Inflammatory macrophage treated with lipopolysaccharide for 1 hour (primary cell): Measurements from ENCODE around the gene BOC.
"Not testable (repeated sequence)": the region's sequence is repeated elsewhere in the genome, so short reads cannot be mapped to it uniquely, and the experiment has no call there.

Experiments
- DNase-seq, 2 donors: peaks; one replicate each; pipeline ENCODE4 v3.0.0-alpha.2; 2020 to 2022

Gene BOC, protein sequence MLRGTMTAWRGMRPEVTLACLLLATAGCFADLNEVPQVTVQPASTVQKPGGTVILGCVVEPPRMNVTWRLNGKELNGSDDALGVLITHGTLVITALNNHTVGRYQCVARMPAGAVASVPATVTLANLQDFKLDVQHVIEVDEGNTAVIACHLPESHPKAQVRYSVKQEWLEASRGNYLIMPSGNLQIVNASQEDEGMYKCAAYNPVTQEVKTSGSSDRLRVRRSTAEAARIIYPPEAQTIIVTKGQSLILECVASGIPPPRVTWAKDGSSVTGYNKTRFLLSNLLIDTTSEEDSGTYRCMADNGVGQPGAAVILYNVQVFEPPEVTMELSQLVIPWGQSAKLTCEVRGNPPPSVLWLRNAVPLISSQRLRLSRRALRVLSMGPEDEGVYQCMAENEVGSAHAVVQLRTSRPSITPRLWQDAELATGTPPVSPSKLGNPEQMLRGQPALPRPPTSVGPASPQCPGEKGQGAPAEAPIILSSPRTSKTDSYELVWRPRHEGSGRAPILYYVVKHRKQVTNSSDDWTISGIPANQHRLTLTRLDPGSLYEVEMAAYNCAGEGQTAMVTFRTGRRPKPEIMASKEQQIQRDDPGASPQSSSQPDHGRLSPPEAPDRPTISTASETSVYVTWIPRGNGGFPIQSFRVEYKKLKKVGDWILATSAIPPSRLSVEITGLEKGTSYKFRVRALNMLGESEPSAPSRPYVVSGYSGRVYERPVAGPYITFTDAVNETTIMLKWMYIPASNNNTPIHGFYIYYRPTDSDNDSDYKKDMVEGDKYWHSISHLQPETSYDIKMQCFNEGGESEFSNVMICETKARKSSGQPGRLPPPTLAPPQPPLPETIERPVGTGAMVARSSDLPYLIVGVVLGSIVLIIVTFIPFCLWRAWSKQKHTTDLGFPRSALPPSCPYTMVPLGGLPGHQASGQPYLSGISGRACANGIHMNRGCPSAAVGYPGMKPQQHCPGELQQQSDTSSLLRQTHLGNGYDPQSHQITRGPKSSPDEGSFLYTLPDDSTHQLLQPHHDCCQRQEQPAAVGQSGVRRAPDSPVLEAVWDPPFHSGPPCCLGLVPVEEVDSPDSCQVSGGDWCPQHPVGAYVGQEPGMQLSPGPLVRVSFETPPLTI

DNA sequence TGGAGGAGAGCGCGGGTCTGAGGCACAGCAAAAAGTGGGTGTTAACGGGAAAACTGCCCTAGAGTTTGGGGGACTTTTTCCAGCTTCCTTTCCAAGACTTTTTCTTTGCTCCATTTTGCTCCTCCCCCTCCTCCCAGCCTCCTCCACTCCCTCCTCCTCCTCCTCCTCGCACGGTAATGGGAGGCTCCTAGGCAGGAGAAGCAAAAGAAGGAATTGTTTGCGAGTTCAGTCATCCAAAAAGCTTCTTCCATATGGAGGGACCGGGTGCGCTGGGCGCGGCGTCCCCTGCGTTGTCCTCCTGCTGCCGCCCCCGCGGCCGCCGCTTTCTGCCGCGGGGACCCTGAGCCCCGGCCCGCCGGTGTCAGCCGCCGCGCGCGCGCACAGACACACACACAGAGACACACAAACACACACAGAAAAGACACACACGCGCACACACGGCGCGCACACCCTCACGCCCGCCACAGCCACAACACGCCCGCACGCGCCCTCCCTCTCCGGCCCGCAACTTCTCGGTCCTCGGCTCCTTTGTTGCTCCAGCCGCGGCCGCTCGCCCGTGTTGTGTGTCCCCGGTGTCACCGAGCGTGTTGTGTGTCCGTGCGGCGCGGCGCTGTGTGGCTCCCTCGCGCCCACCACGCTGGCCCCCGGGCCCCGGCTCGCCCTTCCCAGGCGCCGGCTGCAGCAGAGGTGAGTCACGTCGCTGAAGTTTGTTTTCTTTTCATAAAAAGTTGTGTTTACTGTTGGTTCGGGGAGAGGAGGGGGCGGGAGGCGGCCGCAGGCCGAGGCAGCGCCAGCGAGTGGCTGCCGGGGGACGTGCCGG is at the start of gene BOC:
Gene BOC, plus strand, starts transcription at position 228 of the 820 bp plus-strand sequence. CDS start 38,246 bp downstream, outside the sequence.
- peak in 1 of 2 donors; percentile 14 for DNase-seq

DNA sequence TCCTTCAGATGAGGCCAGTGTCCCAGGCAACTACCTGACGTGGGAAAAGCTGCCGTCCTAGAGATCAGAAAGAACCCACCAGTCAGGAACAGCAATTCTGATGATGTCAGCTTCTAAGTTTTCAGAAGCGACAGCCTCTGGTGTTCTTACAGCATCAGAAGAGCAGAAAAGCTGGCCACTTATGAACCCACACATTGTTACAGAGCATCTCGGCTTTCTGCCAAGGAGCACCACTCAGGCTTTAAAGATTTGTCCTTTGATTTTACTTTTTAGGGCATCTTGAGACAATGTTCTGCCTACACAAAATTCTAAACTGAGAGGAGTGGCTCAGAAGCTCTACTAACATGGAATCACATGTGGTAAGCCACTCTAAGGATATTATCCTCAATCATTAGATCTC is 49.7 kb upstream of the BOC start:
- no peak for DNase-seq

DNA sequence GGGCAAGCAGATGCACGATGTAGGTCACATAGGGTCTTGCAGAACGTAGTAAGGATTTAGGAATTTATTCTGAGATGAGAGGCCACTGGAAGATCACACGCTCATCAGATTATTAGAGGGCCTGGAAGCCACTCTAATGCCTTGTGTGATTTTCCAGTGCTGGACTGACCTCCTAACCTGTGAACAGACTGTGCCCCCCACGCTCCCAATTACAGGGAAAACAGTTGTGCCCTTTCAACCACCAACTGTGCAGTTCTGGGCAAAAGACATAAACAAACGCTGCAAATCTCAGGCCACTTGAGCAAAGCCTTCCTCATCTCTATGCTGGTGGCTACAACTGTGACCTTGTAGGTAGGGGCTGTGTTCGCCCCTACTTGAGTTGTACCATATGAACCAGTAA is 48.2 kb upstream of the BOC start:
- no peak for DNase-seq

DNA sequence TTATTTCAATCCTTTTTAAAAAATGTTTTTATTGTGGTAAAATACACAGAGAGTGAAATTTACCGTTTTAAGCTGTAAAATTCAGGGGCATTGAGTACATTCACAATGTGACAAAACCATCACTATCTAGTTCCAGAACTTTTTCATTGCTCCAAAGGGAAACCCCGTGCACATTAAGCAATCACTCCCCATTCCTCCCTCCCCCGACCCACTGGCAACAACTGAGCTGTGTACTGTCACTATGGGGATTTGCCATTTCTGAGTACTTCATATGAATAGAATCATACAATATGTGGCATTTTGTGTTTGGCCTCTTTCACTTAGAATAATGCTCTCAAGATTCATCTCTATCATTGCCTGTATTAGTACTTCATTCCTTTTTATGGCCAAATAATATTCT is 45.5 kb upstream of the BOC start:
- DNase-seq, result peak; percentile 2 to 12

DNA sequence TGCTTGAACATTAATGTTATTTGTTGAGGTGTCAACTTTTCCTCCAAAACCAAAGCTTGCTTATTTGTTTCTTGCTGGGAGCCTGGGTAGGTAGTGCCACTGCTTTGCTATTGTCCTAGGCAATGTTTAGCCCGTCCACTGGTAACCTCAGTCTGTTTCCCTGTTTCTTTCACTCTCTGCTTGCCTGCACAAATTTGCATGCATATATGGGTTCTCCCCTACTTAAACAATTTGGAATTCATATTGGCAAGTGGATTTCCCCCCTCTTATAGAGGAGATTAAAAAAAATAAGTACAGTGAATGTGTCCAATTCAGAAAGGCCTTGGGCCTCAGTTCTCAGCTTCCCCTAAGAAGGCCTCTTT is 45.0 kb upstream of the BOC start:
- DNase-seq, result no peak

DNA sequence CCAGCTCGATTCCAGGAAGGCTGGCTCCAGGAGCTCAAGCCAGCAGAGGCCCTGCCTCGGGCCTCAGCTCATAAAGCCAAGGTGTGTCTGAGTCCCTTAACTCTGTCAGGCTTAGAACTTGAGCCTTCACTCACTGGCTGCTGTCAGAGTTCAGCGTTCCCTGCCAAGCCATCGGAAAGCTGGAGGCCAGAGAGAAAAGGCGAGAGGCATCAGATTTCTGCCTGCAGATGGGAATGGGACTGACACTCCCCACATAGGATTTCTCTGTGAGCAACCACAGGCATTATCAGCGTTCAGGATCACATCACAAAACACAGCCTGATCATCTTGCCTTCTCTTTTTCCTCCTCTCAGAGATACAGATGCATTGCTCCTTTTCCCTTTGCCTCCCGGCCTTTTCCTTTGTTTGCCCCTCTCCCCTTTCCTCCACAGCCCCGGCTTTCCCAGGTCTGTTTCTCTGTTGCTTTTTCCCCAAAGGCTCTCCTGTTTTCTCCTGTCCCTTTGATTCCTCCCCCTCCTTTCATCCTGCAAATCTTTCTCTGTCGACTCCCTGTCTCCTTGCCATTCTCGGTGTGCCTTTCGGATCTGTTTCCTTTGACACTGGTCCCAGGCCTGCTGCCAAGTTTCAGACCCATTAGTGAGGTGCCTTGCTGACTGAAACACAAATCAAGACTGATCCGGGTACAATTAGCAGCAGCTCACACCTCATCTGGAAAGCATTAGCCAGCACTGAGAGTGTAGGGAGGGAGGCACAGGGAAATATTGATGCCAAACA is 44.5 kb upstream of the BOC start:
- DNase-seq, result no peak

DNA sequence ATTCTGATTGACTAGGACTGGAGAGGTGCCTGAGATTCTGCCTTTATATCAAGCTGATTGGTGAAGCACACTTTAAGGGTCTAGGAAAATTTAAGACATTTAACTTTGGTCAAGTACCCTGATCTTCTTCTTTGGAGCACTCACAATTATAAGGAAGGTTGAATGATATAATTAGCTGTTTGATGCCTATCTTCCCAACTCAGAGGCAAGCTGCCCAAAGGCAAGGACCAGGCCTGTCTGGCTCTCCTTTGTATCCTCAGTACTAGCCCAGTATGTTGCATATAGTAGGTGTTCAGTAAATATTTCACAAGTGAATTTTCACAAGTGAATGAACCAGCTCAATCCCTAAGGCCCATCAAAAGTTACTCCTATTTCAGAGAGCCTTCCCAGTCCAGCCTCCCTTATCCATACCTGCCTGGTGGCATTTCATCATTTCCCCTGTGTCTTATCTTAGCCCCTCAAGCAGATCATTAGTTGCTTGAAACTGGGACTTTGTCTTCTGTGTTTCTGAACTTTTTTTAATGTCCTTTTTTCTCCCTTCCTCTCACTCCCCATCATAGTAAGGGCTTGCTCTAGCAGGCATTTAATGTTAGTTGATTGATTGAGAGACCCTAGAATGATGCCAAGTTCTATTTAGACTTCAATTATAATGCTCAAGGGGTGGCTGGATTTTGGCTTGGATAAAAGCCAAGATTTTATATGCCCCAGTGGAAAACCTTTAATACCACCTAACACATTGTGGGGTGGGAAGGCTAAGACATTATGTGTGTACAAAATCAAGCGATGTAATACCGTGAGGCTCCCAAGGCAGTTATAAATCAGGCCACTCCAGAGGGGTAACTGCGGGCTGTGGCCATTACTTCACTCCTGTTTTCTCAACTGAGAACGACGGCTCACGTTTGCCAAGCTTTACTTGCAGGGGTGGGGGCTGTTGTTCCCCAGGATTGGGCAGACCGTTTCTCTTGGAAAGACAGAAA is 43.2 kb upstream of the BOC start:
- DNase-seq, result no peak

DNA sequence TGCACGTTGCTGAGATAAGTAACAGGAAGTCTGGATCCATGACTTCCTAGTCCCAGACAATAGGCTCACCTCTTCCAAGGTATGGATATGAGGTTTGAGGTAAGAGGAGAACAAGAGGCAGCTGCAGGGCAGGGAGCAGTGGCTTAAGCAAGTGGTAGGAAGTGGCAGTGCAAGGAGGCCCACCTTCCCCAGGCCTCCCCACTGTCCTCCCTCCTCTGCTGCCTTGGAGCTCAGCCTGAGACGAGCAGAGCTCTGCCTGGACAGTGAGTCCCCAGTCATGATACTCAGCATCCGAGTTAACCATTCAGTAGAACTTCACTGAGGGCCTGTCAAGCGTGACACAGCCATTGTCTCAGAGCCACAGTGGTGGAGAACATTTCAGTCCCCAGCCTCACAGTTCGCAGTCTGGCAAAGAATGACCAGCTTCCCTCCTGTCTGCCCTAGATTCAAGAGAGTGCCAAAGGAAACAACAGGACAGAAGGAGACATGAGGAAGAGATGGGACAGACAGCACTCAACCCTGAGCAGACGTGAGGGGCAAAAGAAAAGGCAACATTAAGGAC is 41.4 kb upstream of the BOC start:
- no peak for DNase-seq

DNA sequence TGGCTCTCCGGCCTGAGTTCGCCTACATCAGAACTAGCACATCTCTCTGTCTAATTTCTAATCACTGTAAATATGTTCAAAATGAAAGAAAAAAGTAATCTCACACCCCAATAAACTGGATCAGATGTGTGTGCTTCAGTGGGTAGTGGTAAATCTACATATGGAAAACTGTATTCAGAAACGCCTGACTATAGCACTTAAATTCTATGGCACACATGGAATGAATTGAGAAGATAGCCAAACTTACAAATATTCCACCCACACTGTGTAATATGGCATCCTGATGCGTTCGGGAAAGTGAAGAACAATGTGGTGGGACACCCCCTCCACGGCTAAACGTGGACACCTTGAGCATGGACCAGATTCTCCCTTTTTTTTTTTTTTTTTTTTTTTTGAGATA is 40.6 kb upstream of the BOC start:
- DNase-seq, result no peak

DNA sequence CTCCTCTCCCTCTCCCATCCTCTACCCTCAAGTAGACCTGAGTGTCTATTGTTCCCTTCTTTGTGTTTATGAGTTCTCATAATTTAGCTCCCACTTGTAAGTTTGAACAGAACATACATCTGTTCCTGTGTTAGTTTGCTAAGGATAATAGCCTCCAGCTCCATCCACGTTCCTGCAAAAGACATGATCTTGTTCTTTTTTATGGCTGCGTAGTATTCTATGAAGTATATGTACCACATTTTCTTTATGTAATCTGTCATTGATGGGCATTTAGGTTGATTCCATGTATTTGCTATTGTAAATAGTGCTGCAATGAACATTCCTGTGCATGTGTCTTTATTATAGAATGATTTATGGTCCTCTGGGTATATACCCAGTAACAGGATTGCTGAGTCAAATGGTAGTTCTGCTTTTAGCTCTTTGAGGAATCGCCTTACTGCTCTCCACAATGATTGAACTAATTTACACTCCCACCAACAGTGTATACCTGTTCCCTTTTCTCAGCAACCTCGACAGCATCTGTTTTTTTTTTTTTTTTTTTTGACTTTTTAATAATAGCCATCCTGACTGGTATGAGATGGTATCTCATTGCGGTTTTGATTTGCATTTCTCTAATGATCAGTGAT is 39.6 kb upstream of the BOC start:
- not testable (repeated sequence) for DNase-seq

DNA sequence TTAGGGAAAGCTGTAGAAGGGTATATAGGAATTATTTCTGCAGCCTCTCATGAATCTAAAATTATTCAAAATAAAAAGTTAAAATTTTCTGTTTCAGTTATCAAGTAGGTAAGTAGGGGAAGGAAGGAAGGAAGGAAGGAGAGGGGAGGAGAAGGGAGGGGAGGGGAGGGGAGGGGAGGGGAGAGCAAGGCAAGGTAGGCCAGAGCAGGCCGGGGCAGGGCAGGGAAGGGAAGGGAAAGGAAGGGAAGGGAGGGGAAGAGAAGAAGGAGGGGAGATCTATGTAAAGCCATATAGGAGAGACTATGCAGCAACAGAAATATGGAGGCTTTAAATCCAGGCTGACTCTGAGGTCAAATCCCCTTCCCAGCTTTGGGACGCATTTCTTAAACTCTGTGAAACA is 38.3 kb upstream of the BOC start:
- DNase-seq, result no peak

DNA sequence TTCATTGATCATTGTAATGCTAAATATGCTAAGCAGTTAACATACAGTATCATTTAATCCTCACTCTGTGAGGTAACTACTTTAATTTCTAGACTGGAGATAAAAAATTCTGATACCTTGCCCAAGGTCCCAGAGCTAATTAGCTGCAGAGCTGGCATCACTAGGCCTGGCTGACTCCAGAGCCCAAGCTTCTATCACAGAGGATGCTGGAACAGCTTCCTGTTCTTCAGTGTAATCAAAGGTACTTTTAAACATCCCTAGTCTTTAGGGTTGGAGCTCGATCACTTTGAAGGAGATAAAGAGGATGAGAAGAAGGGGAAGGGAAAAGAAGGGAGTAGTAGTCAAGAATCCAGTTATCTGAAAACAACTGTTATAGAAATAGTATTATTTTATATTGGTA is 37.1 kb upstream of the BOC start:
- DNase-seq, result no peak

DNA sequence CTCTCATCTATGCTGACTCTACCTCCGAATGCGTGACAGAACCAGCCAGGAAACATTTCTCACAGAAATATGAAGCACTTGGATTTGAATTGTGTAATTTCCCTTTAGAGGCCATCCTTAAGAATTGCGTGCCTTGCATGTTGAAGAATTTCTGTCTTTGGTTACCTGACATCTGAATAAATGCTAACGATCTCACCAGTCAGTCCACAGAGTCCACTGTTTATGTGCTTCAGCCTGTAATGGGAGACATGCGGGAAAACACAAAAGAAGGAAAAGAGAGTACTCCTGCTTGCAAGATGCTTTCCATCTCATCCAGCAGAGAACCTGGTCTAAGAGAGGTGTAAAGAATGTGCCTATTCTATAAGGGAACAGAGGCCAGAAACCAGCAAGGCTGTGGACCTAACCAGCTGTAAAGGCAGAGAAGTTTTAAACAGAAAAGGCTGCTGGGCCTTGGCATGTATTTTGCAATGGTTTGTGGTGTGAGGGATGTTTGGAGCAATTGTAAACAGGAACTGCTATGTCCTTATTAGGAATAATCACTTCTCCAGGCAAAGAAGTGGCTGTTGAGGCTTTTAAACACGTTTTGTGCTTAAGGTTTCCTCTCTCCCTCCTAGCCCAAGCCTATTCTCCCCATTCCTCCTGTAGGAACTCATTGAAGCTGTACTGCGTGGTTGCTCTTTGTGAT is 36.4 kb upstream of the BOC start:
- peak; percentile 18 to 23 for DNase-seq

DNA sequence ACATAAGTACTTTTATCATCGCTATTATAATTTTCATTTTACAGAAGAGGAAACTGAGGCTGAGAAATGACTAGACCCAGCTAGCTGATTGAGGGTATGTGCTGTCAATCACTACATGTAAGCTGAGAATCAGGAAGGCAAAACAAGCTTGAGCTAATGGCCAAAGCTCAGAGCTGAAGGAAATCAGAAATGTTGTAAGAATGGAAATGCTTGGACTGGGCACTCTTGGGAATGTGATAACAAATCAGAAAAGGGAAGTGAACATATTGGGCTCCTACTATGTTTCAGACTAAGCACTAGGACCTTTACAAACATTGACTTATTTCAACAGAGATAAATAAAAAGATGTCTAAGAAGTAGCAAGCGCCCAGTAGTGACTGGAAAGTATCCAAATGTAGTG is 33.8 kb upstream of the BOC start:
- peak; percentile 39 to 75 for DNase-seq

DNA sequence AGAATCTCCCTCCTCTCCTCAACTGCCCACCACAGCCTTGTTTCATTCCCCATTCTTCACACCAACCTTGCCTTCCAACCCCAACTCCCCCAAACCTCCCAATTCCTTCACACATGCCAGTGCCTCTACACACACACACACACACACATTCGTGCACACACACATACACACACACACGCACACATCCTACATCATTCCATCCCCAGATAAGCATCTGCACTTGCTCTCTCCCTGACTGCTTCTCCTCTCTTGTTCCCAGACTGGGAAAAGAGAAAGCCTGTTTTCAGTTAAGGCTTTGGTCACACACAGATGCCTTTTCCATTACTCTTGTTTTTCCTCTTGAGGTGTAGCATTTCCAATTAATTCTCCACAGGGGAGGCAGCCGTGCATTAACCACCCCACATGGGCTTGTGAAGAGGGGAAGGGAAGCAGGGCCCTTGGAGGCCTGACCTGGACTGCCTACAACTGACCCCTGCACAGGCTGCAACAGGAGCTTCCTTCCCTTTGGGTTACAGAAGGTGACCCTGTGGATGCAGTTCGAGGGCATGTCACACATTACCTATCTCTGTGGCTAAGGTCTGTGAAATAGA is 32.0 kb upstream of the BOC start:
- DNase-seq, result no peak

DNA sequence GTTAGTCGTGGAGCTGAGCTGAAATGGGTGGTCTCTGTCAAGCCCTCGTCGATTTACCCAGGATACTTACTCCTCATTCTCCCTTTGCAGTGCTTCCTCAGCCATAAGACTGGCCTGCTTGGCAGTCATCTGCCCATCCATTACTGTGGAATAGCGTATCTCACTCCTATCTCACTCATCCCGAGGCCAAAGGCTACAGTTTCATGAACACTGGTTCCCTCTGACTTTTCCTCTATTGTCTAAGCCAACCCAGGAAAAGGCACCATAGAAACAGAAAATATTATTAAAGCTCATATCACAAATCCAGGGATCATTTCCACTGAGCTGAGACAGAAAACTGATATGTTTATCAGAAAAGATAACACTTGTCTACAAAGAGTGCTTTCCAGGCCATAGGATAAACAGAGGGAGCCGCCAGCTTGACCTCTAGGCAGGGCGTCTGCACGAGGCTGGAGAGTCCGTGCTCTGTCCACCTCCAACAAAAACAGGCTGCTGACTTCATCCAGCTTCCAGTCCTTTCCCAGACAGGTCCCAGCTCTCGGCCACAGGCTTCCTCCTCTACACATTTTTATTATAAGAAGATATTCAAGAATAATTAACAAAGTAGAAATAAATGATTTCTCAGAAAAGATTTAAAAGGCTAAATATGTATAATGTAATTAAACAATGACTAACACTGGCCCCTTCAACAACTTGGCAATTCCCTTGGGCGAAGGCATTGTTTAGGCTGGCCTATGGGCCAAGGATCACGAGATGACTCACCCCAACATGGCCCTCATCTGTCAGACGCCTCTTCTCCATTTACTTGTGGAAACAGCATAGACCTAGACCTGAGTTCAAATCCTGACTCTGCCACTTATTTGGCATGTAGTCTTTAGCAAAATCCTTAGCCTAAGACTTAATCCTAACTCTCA is 27.4 kb upstream of the BOC start:
- DNase-seq, result no peak

DNA sequence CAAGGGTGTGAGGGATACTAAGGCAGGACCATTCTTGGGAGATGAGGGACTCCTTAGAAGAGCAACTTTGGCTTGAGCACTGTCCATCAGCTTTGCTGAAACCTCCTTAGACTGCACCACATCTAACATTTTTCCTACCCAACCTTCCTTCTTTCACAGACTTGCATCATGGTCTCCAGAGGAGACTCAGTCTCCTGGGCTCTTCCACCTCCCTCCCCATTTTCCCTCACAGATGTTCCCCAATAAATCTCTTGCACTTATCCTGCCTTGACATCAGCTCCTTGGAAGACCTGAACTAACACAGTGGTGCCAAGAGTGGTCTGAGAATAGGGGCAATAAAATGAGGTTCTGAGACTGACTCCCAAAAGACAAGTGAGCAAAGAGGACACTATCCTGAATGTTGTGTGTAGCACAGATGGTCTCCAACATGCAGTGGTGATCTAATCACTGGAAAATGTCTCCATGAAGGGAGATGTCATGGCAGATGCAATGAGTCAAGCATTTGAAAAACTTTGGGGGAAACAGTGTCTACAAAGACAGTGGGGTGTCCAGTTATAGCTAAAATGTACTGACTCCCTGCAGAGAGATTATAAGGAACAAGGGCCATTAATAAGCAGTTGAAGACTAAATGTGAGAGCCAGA is 26.0 kb upstream of the BOC start:
- no peak for DNase-seq
